ENCODE measurements around the gene RMND5B.
A peak's percentile ranks its signal among the peaks of the same experiment; 100 is the strongest.

The RMND5B gene

DNA sequence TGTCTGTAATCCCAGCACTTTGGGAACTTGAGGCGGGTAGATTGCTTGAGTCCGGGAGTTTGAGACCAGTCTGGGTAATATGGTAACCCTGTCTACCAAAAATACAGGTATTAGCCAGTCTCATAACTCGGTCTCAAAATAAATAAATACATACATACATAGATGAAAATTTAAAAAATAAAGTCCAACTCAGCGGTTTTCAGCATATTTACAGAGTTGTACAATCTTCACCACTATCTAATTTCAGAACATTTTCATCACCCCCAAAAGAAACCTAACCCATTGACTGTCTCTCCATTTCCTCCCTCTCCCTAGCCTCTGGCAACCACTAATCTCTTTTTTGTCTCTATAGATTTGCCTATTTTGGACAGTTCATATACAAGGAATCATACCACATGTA lies 10.7 kb downstream of the RMND5B start:
- no peak for DNase-seq (ENCODE audit: low read depth)
- H3K27me3 ChIP-seq (replicated peaks; ENCODE audit: control insufficient read depth, insufficient read depth, low read length) = no peaks in the 10 kb centered on the region
- H3K36me3 ChIP-seq (ENCODE audit: control insufficient read depth, insufficient read depth, low read length, severe bottlenecking) = peaks cover 44% of the 10 kb centered on the region
- no peak overlapping the region for H3K9ac ChIP-seq (ENCODE audit: low read length)
- H3K4me3 ChIP-seq (ENCODE audit: low read length) = no peak overlapping the region
- H3K4me1 ChIP-seq (ENCODE audit: control insufficient read depth, insufficient read depth, low read length) = peaks cover 4% of the 10 kb centered on the region
- H3K9me3 ChIP-seq (ENCODE audit: control insufficient read depth, low read length) = no peaks in the 10 kb centered on the region

- Histone ChIP-seq H3K27me3 (replicated peaks; ENCODE audit: control insufficient read depth, insufficient read depth, low read length) (no peaks in the 10 kb centered on the region), H3K9ac (ENCODE audit: low read length) (no peak overlapping the region), H3K4me3 (ENCODE audit: low read length) (no peak overlapping the region), H3K9me3 (ENCODE audit: control insufficient read depth, low read length) (no peaks in the 10 kb centered on the region), H3K4me1 (ENCODE audit: control insufficient read depth, insufficient read depth, low read length) (peaks cover 4% of the 10 kb centered on the region), H3K36me3 (ENCODE audit: control insufficient read depth, insufficient read depth, low read length, severe bottlenecking) (peaks cover 55% of the 10 kb centered on the region)
- DNase-seq (ENCODE audit: low read depth) = no peak
Observed at GRCh38 chr5:178142642-178143041, 11.8 kb downstream of the RMND5B start.

DNA sequence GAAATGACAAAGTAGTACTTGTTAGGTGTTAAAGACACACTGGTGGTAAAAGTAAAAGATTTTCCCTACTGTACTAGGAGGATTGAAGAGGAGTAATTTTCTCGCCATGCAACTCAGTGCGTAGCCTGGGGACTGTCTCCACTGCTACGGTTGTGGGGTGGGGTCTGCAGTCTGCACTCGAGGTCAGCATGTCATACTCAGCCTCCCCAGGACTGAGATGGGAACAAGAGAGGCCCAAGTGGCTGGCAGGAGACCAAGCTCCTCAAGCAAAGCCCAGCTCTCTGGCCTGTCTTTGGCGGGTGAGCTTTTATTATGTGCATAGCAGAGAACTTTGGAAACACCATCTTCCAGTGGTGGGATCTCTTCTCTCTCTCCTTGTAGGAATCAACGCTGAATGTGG lies 12.4 kb downstream of the RMND5B start:
- H3K9me3 ChIP-seq (ENCODE audit: control insufficient read depth, low read length) = no peaks in the 10 kb centered on the region

DNA sequence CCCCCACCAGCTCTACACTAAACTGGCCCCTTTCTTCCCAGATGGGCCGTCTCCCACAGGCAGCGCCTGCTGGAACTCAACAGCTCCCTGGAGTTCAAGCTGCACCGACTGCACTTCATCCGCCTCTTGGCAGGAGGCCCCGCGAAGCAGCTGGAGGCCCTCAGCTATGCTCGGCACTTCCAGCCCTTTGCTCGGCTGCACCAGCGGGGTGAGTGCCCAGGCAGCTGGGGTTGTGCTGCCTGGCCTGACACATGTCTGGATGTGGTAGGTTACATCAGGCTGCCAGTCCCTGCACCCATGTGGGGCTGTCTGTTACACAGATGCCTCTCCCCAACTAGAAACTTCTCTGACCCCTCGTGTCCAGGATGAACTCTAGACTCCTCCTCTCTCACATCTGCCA lies 13.1 kb downstream of the RMND5B start:
- Histone ChIP-seq H3K36me3 (ENCODE audit: control insufficient read depth, insufficient read depth, low read length, severe bottlenecking) (peaks cover 68% of the 10 kb centered on the region), H3K9me3 (ENCODE audit: control insufficient read depth, low read length) (no peaks in the 10 kb centered on the region), H3K4me1 (ENCODE audit: control insufficient read depth, insufficient read depth, low read length) (peaks cover 4% of the 10 kb centered on the region), H3K27me3 (replicated peaks; ENCODE audit: control insufficient read depth, insufficient read depth, low read length) (no peaks in the 10 kb centered on the region), H3K9ac (ENCODE audit: low read length) (no peak overlapping the region), H3K4me3 (ENCODE audit: low read length) (no peak overlapping the region)
- DNase-seq (ENCODE audit: low read depth) = no peak

More for the DNA sequence above, 12.4 kb downstream of the RMND5B start:
- no peak overlapping the region for H3K4me3 ChIP-seq (ENCODE audit: low read length)
- no peak for DNase-seq (ENCODE audit: low read depth)
- H3K9ac ChIP-seq (ENCODE audit: low read length) = no peak overlapping the region
- no peaks in the 10 kb centered on the region for H3K27me3 ChIP-seq (replicated peaks; ENCODE audit: control insufficient read depth, insufficient read depth, low read length)
- H3K4me1 ChIP-seq (ENCODE audit: control insufficient read depth, insufficient read depth, low read length) = peaks cover 4% of the 10 kb centered on the region
- H3K36me3 ChIP-seq (ENCODE audit: control insufficient read depth, insufficient read depth, low read length, severe bottlenecking) = peaks cover 61% of the 10 kb centered on the region

- H3K4me3 ChIP-seq (ENCODE audit: low read length) = no peak overlapping the region
- H3K36me3 ChIP-seq (ENCODE audit: control insufficient read depth, insufficient read depth, low read length, severe bottlenecking) = peaks cover 83% of the 10 kb centered on the region
- H3K9me3 ChIP-seq (ENCODE audit: control insufficient read depth, low read length) = no peaks in the 10 kb centered on the region
- no peak overlapping the region for H3K9ac ChIP-seq (ENCODE audit: low read length)
- peaks cover 8% of the 10 kb centered on the region for H3K4me1 ChIP-seq (ENCODE audit: control insufficient read depth, insufficient read depth, low read length)
- DNase-seq (ENCODE audit: low read depth) = peak; percentile 64
- no peaks in the 10 kb centered on the region for H3K27me3 ChIP-seq (replicated peaks; ENCODE audit: control insufficient read depth, insufficient read depth, low read length)
Observed at GRCh38 chr5:178145965-178146820, 15.4 kb downstream of the RMND5B start.

DNA sequence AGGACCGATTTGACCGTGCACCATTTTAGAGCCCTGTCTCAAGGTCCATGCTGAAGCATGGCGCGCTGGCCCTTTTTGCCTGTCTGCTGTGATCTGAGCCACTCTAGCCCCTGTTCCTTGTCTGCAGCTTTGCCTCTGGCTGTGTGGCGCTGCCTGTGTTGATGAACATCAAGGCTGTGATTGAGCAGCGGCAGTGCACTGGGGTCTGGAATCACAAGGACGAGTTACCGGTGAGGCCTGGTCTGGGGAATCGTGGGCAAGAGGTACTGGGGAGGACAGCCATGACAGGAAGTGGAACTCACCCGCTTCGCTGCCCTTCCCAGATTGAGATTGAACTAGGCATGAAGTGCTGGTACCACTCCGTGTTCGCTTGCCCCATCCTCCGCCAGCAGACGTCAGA lies 16.6 kb downstream of the RMND5B start:
- Histone ChIP-seq H3K27me3 (replicated peaks; ENCODE audit: control insufficient read depth, insufficient read depth, low read length) (no peaks in the 10 kb centered on the region), H3K4me1 (ENCODE audit: control insufficient read depth, insufficient read depth, low read length) (peaks cover 20% of the 10 kb centered on the region), H3K9me3 (ENCODE audit: control insufficient read depth, low read length) (no peaks in the 10 kb centered on the region), H3K9ac (ENCODE audit: low read length) (no peak overlapping the region), H3K4me3 (ENCODE audit: low read length) (no peak overlapping the region), H3K36me3 (ENCODE audit: control insufficient read depth, insufficient read depth, low read length, severe bottlenecking) (peaks cover 72% of the 10 kb centered on the region)
- no peak for DNase-seq (ENCODE audit: low read depth)

- Histone ChIP-seq H3K4me1 (ENCODE audit: control insufficient read depth, insufficient read depth, low read length) (peaks cover 27% of the 10 kb centered on the region), H3K9me3 (ENCODE audit: control insufficient read depth, low read length) (no peaks in the 10 kb centered on the region), H3K9ac (ENCODE audit: low read length) (peak overlapping the region; percentile 12), H3K27me3 (replicated peaks; ENCODE audit: control insufficient read depth, insufficient read depth, low read length) (no peaks in the 10 kb centered on the region), H3K36me3 (ENCODE audit: control insufficient read depth, insufficient read depth, low read length, severe bottlenecking) (peaks cover 53% of the 10 kb centered on the region), H3K4me3 (ENCODE audit: low read length) (no peak overlapping the region)
- DNase-seq (ENCODE audit: low read depth) = peak; percentile 27
Observed at GRCh38 chr5:178149199-178149932, 18.6 kb downstream of the RMND5B start.

- Histone ChIP-seq H3K27me3 (replicated peaks; ENCODE audit: control insufficient read depth, insufficient read depth, low read length) (no peaks in the 10 kb centered on the region), H3K36me3 (ENCODE audit: control insufficient read depth, insufficient read depth, low read length, severe bottlenecking) (peaks cover 50% of the 10 kb centered on the region), H3K9ac (ENCODE audit: low read length) (peak overlapping the region; percentile 87), H3K9me3 (ENCODE audit: control insufficient read depth, low read length) (no peaks in the 10 kb centered on the region), H3K4me3 (ENCODE audit: low read length) (no peak overlapping the region), H3K4me1 (ENCODE audit: control insufficient read depth, insufficient read depth, low read length) (peaks cover 26% of the 10 kb centered on the region)
- peak; percentile 16 for DNase-seq (ENCODE audit: low read depth)
Observed at GRCh38 chr5:178150977-178151734, 20.3 kb downstream of the RMND5B start.

GRCh38 chr5:178152491-178153444 lies 22.0 kb downstream of the RMND5B start:
- DNase-seq (ENCODE audit: low read depth) = peak; percentile 11
- H3K9me3 ChIP-seq (ENCODE audit: control insufficient read depth, low read length) = no peaks in the 10 kb centered on the region

GRCh38 chr5:178153530-178154340 lies 22.9 kb downstream of the RMND5B start, which contains the start of gene NHP2:
TSS of gene NHP2 (minus strand) at chr5:178153885. CDS start at chr5:178153817, 68 bp downstream.
- Histone ChIP-seq H3K4me1 (ENCODE audit: control insufficient read depth, insufficient read depth, low read length) (peaks cover 23% of the 10 kb centered on the region), H3K4me3 (ENCODE audit: low read length) (peak within 1 kb of the TSS; percentile 85), H3K36me3 (ENCODE audit: control insufficient read depth, insufficient read depth, low read length, severe bottlenecking) (peaks cover 24% of the 10 kb centered on the region), H3K9me3 (ENCODE audit: control insufficient read depth, low read length) (no peaks in the 10 kb centered on the region), H3K9ac (ENCODE audit: low read length) (peak within 1 kb of the TSS; percentile 87), H3K27me3 (replicated peaks; ENCODE audit: control insufficient read depth, insufficient read depth, low read length) (no peaks in the 10 kb centered on the region)
- DNase-seq (ENCODE audit: low read depth) = peak; percentile 100

More at GRCh38 chr5:178152491-178153444, 22.0 kb downstream of the RMND5B start:
- Histone ChIP-seq H3K36me3 (ENCODE audit: control insufficient read depth, insufficient read depth, low read length, severe bottlenecking) (peaks cover 34% of the 10 kb centered on the region), H3K4me1 (ENCODE audit: control insufficient read depth, insufficient read depth, low read length) (peaks cover 23% of the 10 kb centered on the region), H3K27me3 (replicated peaks; ENCODE audit: control insufficient read depth, insufficient read depth, low read length) (no peaks in the 10 kb centered on the region), H3K4me3 (ENCODE audit: low read length) (peak overlapping the region; percentile 85), H3K9ac (ENCODE audit: low read length) (peak overlapping the region; percentile 87)

Measured in adipocyte (in vitro differentiated cells).